Neural cell (in vitro differentiated cells): Measurements from ENCODE around the gene MAPK8. TPM values are rescaled to one million over a fixed set of nuclear protein-coding genes. Genes with fewer than 3 reads are reported as not detected.

Experiments
- H2AFZ ChIP-seq: fragments of 200-600, 300-800 bp; sonication (generic), shearing (Covaris generic); 2 replicates; pipeline ENCODE4 v1.6.0; 2014; ENCODE audit warnings: low read depth, mild to moderate bottlenecking, antibody characterized with exemption, low read length, moderate library complexity
- H3F3A ChIP-seq: fragments of 200-600 bp; shearing (Covaris generic); 2 replicates; pipeline ENCODE4 v1.6.1; 2016; ENCODE audit warnings: mild to moderate bottlenecking, moderate library complexity, mixed read lengths, antibody characterized with exemption, low read length; ENCODE audit not compliant: insufficient read depth, poor library complexity, severe bottlenecking
- H3K27ac ChIP-seq: fragments of 200-600, 300-800 bp; sonication (generic), shearing (Covaris generic); 2 replicates; pipeline ENCODE4 v1.5.1; 2014; ENCODE audit warnings: mild to moderate bottlenecking, low read length, moderate library complexity
- H3K27me3 ChIP-seq: fragments of 300-800, 200-600 bp; sonication (generic), shearing (Covaris generic); 2 replicates; pipeline ENCODE4 v1.6.0; 2014; ENCODE audit warnings: mild to moderate bottlenecking, low read depth, low read length, moderate library complexity; ENCODE audit not compliant: insufficient read depth
- H3K36me3 ChIP-seq: fragments of 300-800, 200-600 bp; sonication (generic), shearing (Covaris generic); 2 replicates; pipeline ENCODE4 v1.5.1; 2014; ENCODE audit warnings: mild to moderate bottlenecking, antibody characterized with exemption, low read length, moderate library complexity; ENCODE audit not compliant: insufficient read depth
- H3K4me2 ChIP-seq: fragments of 300-800, 200-600 bp; sonication (generic), shearing (Covaris generic); 2 replicates; pipeline ENCODE4 v1.6.0; 2014; ENCODE audit warnings: mild to moderate bottlenecking, low read length
- H3K4me3 ChIP-seq: fragments of 300-800, 200-600 bp; sonication (generic), shearing (Covaris generic); 2 replicates; pipeline ENCODE4 v1.5.1; 2014; ENCODE audit warnings: mild to moderate bottlenecking, low read length, moderate library complexity
- H3K79me2 ChIP-seq: fragments of 200-600 bp; shearing (Covaris generic); replicated peaks from 2 replicates; pipeline ENCODE4 v1.6.0; 2014; ENCODE audit warnings: mild to moderate bottlenecking, low read length, moderate library complexity; ENCODE audit not compliant: insufficient read depth
- H3K9ac ChIP-seq: fragments of 300-800, 200-600 bp; sonication (generic), shearing (Covaris generic); 2 replicates; pipeline ENCODE4 v1.6.1; 2016; ENCODE audit warnings: mild to moderate bottlenecking, low read length, mixed read lengths
- H3K9me2 ChIP-seq: fragments of 200-600 bp; shearing (Covaris generic); 2 replicates; pipeline ENCODE4 v1.6.1; 2016; ENCODE audit warnings: mild to moderate bottlenecking, low read length, mixed read lengths; ENCODE audit not compliant: insufficient read depth
- H3K9me3 ChIP-seq: fragments of 200-600, 300-800 bp; sonication (generic), shearing (Covaris generic); 2 replicates; pipeline ENCODE4 v1.6.1; 2016; ENCODE audit warnings: mild to moderate bottlenecking, mixed run types, low read length, moderate library complexity, mixed read lengths
- H4K20me1 ChIP-seq: fragments of 200-600 bp; shearing (Covaris generic); 2 replicates; pipeline ENCODE4 v1.6.1; 2016; ENCODE audit warnings: mild to moderate bottlenecking, mixed run types; ENCODE audit not compliant: insufficient read depth
- EP300 ChIP-seq: fragments of 450-650 bp; conservative IDR thresholded peaks from 2 replicates; pipeline ENCODE4 v1.6.1; 2014; ENCODE audit warnings: antibody characterized with exemption, mild to moderate bottlenecking, moderate library complexity; ENCODE audit not compliant: poor library complexity, severe bottlenecking
- EZH2 ChIP-seq: fragments of 200-600, 300-800 bp; shearing (Covaris generic), sonication (generic); IDR thresholded peaks from 2 replicates; pipeline ENCODE4 v1.6.1; 2014; ENCODE audit warnings: antibody characterized with exemption, low read length, borderline replicate concordance, mild to moderate bottlenecking; ENCODE audit not compliant: insufficient read depth, poor library complexity, severe bottlenecking
- MXI1 ChIP-seq: fragments of 450-650 bp; conservative IDR thresholded peaks from 2 replicates; pipeline ENCODE4 v1.6.1; 2014; ENCODE audit warnings: antibody characterized with exemption, mild to moderate bottlenecking; ENCODE audit not compliant: poor library complexity, severe bottlenecking
- POLR2AphosphoS5 ChIP-seq: IDR thresholded peaks from 2 replicates; pipeline ENCODE4 v1.6.1; 2012
- RAD21 ChIP-seq: fragments of 450-650 bp; conservative IDR thresholded peaks from 2 replicates; pipeline ENCODE4 v1.6.1; 2014; ENCODE audit warnings: antibody characterized with exemption, mild to moderate bottlenecking, moderate library complexity
- REST ChIP-seq: IDR thresholded peaks from 2 replicates; pipeline ENCODE4 v1.6.1; 2012; ENCODE audit warnings: borderline replicate concordance
- SMC3 ChIP-seq: fragments of 450-650 bp; conservative IDR thresholded peaks from 2 replicates; pipeline ENCODE4 v1.6.1; 2014; ENCODE audit warnings: antibody characterized with exemption, mild to moderate bottlenecking, moderate library complexity; ENCODE audit not compliant: poor library complexity
- TAF1 ChIP-seq: IDR thresholded peaks from 2 replicates; pipeline ENCODE4 v1.6.1; 2012; ENCODE audit warnings: low read depth
- polyA plus RNA-seq: library from polyadenylated mRNA; depleted of rRNA; stranded (reverse); fragments of >200 nt; gene quantifications from 2 replicates; pipeline ENCODE4 v1.2.3, GENCODE V29; 2014
- TF ChIP-seq, protein P1 (sequence below): fragments of 450-650 bp; IDR thresholded peaks from 2 replicates; pipeline ENCODE4 v1.5.1; 2014; ENCODE audit warnings: antibody characterized with exemption, mild to moderate bottlenecking, moderate library complexity; ENCODE audit not compliant: poor library complexity, severe bottlenecking

MAPK8 gene
- polyA plus RNA-seq, 1 donor from 2014 or later = 187 TPM

GRCh38 chr10:48272682-48273081 is 33.8 kb upstream of the MAPK8 start:
- no peaks in the 10 kb centered on the region for H3K36me3 ChIP-seq
- H3K27me3 ChIP-seq = no peaks in the 10 kb centered on the region
- H3K27ac ChIP-seq = no peak overlapping the region
- H4K20me1 ChIP-seq = no peaks in the 10 kb centered on the region
- TF ChIP-seq SMC3 = no peak
- TF ChIP-seq, protein P1, sequence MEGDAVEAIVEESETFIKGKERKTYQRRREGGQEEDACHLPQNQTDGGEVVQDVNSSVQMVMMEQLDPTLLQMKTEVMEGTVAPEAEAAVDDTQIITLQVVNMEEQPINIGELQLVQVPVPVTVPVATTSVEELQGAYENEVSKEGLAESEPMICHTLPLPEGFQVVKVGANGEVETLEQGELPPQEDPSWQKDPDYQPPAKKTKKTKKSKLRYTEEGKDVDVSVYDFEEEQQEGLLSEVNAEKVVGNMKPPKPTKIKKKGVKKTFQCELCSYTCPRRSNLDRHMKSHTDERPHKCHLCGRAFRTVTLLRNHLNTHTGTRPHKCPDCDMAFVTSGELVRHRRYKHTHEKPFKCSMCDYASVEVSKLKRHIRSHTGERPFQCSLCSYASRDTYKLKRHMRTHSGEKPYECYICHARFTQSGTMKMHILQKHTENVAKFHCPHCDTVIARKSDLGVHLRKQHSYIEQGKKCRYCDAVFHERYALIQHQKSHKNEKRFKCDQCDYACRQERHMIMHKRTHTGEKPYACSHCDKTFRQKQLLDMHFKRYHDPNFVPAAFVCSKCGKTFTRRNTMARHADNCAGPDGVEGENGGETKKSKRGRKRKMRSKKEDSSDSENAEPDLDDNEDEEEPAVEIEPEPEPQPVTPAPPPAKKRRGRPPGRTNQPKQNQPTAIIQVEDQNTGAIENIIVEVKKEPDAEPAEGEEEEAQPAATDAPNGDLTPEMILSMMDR = no peak
- TF ChIP-seq TAF1 = no peak
- no peak for TF ChIP-seq RAD21
- TF ChIP-seq MXI1 = no peak
- no peak for TF ChIP-seq EP300
- no peak for TF ChIP-seq REST
- no peak for TF ChIP-seq EZH2
- no peak for TF ChIP-seq POLR2AphosphoS5
- H3K4me2 ChIP-seq = no peak overlapping the region
- no peak overlapping the region for H2AFZ ChIP-seq
- no peaks in the 10 kb centered on the region for H3K79me2 ChIP-seq
- H3K9me3 ChIP-seq = no peaks in the 10 kb centered on the region
- no peak overlapping the region for H3K4me3 ChIP-seq
- no peaks in the 10 kb centered on the region for H3K9me2 ChIP-seq
- H3F3A ChIP-seq = no peaks in the 10 kb centered on the region
- H3K9ac ChIP-seq = no peak overlapping the region

DNA sequence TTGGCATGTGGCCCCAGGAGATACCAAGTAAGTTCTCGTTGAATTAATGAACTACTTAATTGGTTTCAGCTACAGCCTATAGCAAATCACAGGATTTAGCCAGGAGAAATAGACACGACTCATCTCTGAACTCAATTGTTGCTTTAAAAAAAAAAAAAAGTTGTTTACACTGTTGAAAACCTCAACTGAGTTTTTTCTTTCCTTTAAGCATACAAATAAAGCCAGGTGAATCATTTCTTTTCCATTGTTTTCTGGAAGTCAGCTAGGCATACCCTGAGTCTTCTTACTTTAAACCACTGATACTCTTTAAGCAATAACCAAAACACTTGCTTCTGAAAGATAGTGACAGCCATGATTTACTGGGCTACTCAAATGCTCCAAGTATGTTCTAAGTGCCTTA is 32.7 kb upstream of the MAPK8 start:
- H2AFZ ChIP-seq = no peak overlapping the region
- no peaks in the 10 kb centered on the region for H3F3A ChIP-seq
- H3K9me2 ChIP-seq = no peaks in the 10 kb centered on the region
- TF ChIP-seq SMC3 = no peak
- no peak for TF ChIP-seq REST
- TF ChIP-seq POLR2AphosphoS5 = no peak
- TF ChIP-seq EP300 = no peak
- TF ChIP-seq MXI1 = no peak
- TF ChIP-seq EZH2 = no peak
- TF ChIP-seq RAD21 = no peak
- TF ChIP-seq TAF1 = no peak
- TF ChIP-seq, protein P1 = no peak
- no peaks in the 10 kb centered on the region for H3K9me3 ChIP-seq
- H3K27ac ChIP-seq = no peak overlapping the region
- no peaks in the 10 kb centered on the region for H4K20me1 ChIP-seq
- H3K36me3 ChIP-seq = no peaks in the 10 kb centered on the region
- H3K9ac ChIP-seq = no peak overlapping the region
- H3K79me2 ChIP-seq = no peaks in the 10 kb centered on the region
- H3K4me3 ChIP-seq = no peak overlapping the region
- H3K27me3 ChIP-seq = no peaks in the 10 kb centered on the region
- no peak overlapping the region for H3K4me2 ChIP-seq
